Body of pancreas (tissue), 4 donors: ENCODE results near the gene FGFR3. TPM values are rescaled to one million over a fixed set of nuclear protein-coding genes. Genes with fewer than 3 reads are reported as not detected.
A peak's percentile ranks its signal among the peaks of the same experiment; 100 is the strongest.

Experiments
- ATAC-seq: fragments of 150-250 bp; one replicate; pipeline ENCODE4 v1.9.1; 2016
- DNase-seq, 4 donors: peaks; one replicate each; pipeline ENCODE4 v3.0.0-alpha.2; 2019
- H3K27ac ChIP-seq, 4 donors: fragments of 200-600 bp; sonication (generic); 1 replicate in 3 of 4; 2 replicates in 1 of 4; pipeline versions ENCODE4 v1.5.1 to v1.6.1; 2016 to 2019; ENCODE audit warnings: mild to moderate bottlenecking in 1 of 4, mixed read lengths in 1 of 4, moderate library complexity in 1 of 4
- H3K27me3 ChIP-seq, 2 donors: fragments of 200-600 bp; sonication (generic); one replicate each; pipeline ENCODE4 v1.6.0; 2016; ENCODE audit warnings: mild to moderate bottlenecking in 1 of 2
- H3K36me3 ChIP-seq, 2 donors: fragments of 200-600 bp; sonication (generic); replicated peaks in 1 of 2; 2 replicates each; pipeline ENCODE4 v1.5.1; 2016; ENCODE audit warnings: low read depth in 2 of 2; ENCODE audit not compliant: insufficient read depth in 1 of 2
- H3K4me1 ChIP-seq: fragments of 200-600 bp; sonication (generic); one replicate; pipeline ENCODE4 v1.6.0; 2016
- H3K4me3 ChIP-seq, 2 donors: fragments of 200-600 bp; sonication (generic); 1 replicate in 1 of 2; 2 replicates in 1 of 2; pipeline ENCODE4 v1.5.1; 2016 to 2019
- H3K9me3 ChIP-seq, 3 donors: fragments of 200-600 bp; sonication (generic); 1 replicate in 2 of 3; 2 replicates in 1 of 3; pipeline ENCODE4 v1.5.1; 2016
- POLR2A ChIP-seq, 3 donors: fragments of 450-650 bp; IDR thresholded peaks; one replicate each; pipeline ENCODE4 v1.6.1; 2016; ENCODE audit warnings: antibody characterized with exemption in 3 of 3, mild to moderate bottlenecking in 2 of 3
- WGBS, 2 donors: methylation state at CpG; one replicate each; pipeline ENCODE4 v1.1.5; 2017; 5-methylcytosine and 5-hydroxymethylcytosine counted together
- intact Hi-C: fragments of 100-400 bp; cut with DNase I; formaldehyde crosslinking; loops from one replicate; pipeline ENCODE4 v1.15.1; 2023
- total RNA-seq, 2 donors: library from RNA; depleted of rRNA; stranded (reverse); fragments of >200 nt; gene quantifications; one replicate each; pipeline ENCODE4 v1.1.0, GENCODE V29; 2016
- TF ChIP-seq, protein P1 (sequence below), 7 experiments: fragments of 450-650 bp in 4 of 7; fragments of 200-600 bp in 3 of 7; sonication (generic) in 3 of 7; IDR thresholded peaks; one replicate each; pipeline ENCODE4 v1.5.1; 2016 to 2019; ENCODE audit warnings: antibody characterized with exemption in 7 of 7

Gene FGFR3
- total RNA-seq, 2 donors from 2014 or later, result 114 to 196 TPM

DNA sequence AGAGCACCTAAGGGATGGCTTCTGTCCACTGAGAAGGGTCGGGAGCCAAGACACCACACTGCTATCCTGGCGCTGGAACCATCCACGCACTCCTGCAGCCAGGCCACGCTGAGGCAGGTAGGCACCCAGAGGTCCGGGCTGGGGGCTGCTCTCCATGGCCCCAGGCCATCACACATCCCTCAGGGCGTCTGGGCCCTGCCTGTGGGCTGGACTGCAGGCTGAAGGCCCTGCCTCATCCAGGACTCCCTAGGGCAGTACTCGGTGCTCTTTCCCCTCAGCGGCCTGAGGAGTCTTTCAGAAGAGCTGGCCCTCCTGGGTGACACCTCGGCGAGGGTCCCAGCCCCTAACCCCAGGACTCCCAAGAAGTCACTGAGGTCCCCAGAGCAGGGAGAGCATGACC, 17.7 kb downstream of the FGFR3 start:
- intact Hi-C loops, result no loop called here
- H3K4me1 ChIP-seq, result peaks cover 36% of the 10 kb centered on the region
- ATAC-seq (peak; percentile 1), DNase-seq (no peak)
- no peaks in the 10 kb centered on the region for H3K9me3 ChIP-seq
- TF ChIP-seq POLR2A (IDR thresholded peaks at IDR 0.05), result no peak
- TF ChIP-seq, protein P1, sequence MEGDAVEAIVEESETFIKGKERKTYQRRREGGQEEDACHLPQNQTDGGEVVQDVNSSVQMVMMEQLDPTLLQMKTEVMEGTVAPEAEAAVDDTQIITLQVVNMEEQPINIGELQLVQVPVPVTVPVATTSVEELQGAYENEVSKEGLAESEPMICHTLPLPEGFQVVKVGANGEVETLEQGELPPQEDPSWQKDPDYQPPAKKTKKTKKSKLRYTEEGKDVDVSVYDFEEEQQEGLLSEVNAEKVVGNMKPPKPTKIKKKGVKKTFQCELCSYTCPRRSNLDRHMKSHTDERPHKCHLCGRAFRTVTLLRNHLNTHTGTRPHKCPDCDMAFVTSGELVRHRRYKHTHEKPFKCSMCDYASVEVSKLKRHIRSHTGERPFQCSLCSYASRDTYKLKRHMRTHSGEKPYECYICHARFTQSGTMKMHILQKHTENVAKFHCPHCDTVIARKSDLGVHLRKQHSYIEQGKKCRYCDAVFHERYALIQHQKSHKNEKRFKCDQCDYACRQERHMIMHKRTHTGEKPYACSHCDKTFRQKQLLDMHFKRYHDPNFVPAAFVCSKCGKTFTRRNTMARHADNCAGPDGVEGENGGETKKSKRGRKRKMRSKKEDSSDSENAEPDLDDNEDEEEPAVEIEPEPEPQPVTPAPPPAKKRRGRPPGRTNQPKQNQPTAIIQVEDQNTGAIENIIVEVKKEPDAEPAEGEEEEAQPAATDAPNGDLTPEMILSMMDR (IDR thresholded peaks at IDR 0.05), result no peak
- H3K27me3 ChIP-seq, result no peaks in the 10 kb centered on the region
- H3K4me3 ChIP-seq, result no peak overlapping the region
- no peak overlapping the region for H3K27ac ChIP-seq
- H3K36me3 ChIP-seq, result peaks cover 8 to 16% of the 10 kb centered on the region in 2 donors
- 85 to 93% methylated on average over 3 to 10 of the region's 10 CpGs for WGBS, 2 donors

DNA sequence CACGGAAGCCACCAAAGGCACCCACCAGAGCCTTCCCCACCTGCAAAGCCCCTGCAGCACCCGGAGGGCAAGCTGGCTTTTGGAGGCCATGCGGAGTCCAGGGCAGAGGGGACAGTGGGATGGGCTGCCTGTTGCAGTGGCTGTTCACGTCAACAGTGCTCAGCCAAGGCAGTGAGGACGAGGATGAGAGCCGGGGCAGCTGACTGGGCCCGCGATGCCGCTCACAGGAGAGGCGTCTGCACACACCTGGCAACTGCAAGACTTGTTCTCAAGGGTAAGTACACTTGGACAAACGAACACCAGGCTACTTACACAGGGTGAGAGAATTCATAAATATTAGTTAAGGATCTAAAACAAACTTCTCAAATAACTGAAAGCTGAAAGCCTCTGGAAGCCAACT, 19.6 kb downstream of the FGFR3 start:
- H3K9me3 ChIP-seq, result no peaks in the 10 kb centered on the region
- ATAC-seq (no peak), DNase-seq (peak in 3 of 4 donors; percentile 62 to 72 (median 71))
- H3K27ac ChIP-seq, result peak overlapping the region in 2 of 4 donors; percentile 10 to 15
- intact Hi-C loops, result no loop called here
- TF ChIP-seq, protein P1 (IDR thresholded peaks at IDR 0.05), result no peak
- TF ChIP-seq POLR2A (IDR thresholded peaks at IDR 0.05), result no peak
- H3K36me3 ChIP-seq, result peaks cover 10 to 26% of the 10 kb centered on the region in 2 donors
- 36 to 49% methylated on average over 11 of the region's 11 CpGs for WGBS, 2 donors
- H3K4me3 ChIP-seq, result no peak overlapping the region
- peaks cover 22% of the 10 kb centered on the region for H3K4me1 ChIP-seq
- no peaks in the 10 kb centered on the region for H3K27me3 ChIP-seq

- Histone ChIP-seq H3K27me3 (no peaks in the 10 kb centered on the region), H3K4me1 (peaks cover 22% of the 10 kb centered on the region), H3K27ac (peak overlapping the region in 2 of 4 donors; percentile 10 to 15), H3K4me3 (no peak overlapping the region), H3K9me3 (no peaks in the 10 kb centered on the region), H3K36me3 (peaks cover 15 to 26% of the 10 kb centered on the region in 2 donors)
- TF ChIP-seq, protein P1 (IDR thresholded peaks at IDR 0.05), result no peak
- TF ChIP-seq POLR2A (IDR thresholded peaks at IDR 0.05), result no peak
- WGBS, 2 donors, result 55 to 78% methylated on average over 6 to 9 of the region's 9 CpGs
- DNase-seq (no peak), ATAC-seq (no peak)
- intact Hi-C loops, result no loop called here
These were observed 20.1 kb downstream of the FGFR3 start for GRCh38 chr4:1813231-1813630.

- intact Hi-C loops, result no loop called here
- DNase-seq (no peak), ATAC-seq (no peak)
- no peak overlapping the region for H3K4me3 ChIP-seq
- peaks cover 22% of the 10 kb centered on the region for H3K4me1 ChIP-seq
- H3K9me3 ChIP-seq, result no peaks in the 10 kb centered on the region
- TF ChIP-seq, protein P1 (IDR thresholded peaks at IDR 0.05), result no peak
- no peak for TF ChIP-seq POLR2A (IDR thresholded peaks at IDR 0.05)
- WGBS, 2 donors, result 68 to 77% methylated on average over 7 to 9 of the region's 9 CpGs
- peaks cover 16 to 30% of the 10 kb centered on the region in 2 donors for H3K36me3 ChIP-seq
- no peaks in the 10 kb centered on the region for H3K27me3 ChIP-seq
- no peak overlapping the region for H3K27ac ChIP-seq
These were observed 20.8 kb downstream of the FGFR3 start for GRCh38 chr4:1813915-1814314.

- DNase-seq (no peak), ATAC-seq (no peak)
- no peaks in the 10 kb centered on the region for H3K9me3 ChIP-seq
- intact Hi-C loops, result no loop called here
- no peak for TF ChIP-seq POLR2A (IDR thresholded peaks at IDR 0.05)
- TF ChIP-seq, protein P1 (IDR thresholded peaks at IDR 0.05), result no peak
- peaks cover 16 to 30% of the 10 kb centered on the region in 2 donors for H3K36me3 ChIP-seq
- no peaks in the 10 kb centered on the region for H3K27me3 ChIP-seq
- peaks cover 21% of the 10 kb centered on the region for H3K4me1 ChIP-seq
- WGBS, 2 donors, result 83 to 93% methylated on average over 6 to 8 of the region's 8 CpGs
- H3K4me3 ChIP-seq, result no peak overlapping the region
- H3K27ac ChIP-seq, result no peak overlapping the region
These were observed 21.4 kb downstream of the FGFR3 start for GRCh38 chr4:1814453-1814852.
